SK-N-SH treated with all-trans-retinoic acid at 6 μM for 48 hours (cell line): Measurements from ENCODE around the gene EIF5.

Experiments used
- ATAC-seq: fragments of 200-7000 bp; cut with Tn5 transposase; 3 replicates; pipeline ENCODE4 v1.9.1; 2020; ENCODE audit warnings: mild to moderate bottlenecking, moderate library complexity
- ARNTL ChIP-seq: fragments of 450-650 bp; formaldehyde crosslinking; IDR thresholded peaks from 2 replicates; pipeline ENCODE4 v1.5.0; 2020; ENCODE audit warnings: low read depth, mild to moderate bottlenecking, moderate library complexity, borderline replicate concordance
- BACH2 ChIP-seq: fragments of 250-450 bp; sonication (Bioruptor Pico); IDR thresholded peaks from 2 replicates; pipeline ENCODE4 v1.9.0; 2021; ENCODE audit warnings: mild to moderate bottlenecking, borderline replicate concordance
- CREB5 ChIP-seq: fragments of 250-450 bp; sonication (Bioruptor Pico); IDR thresholded peaks from 2 replicates; pipeline ENCODE4 v1.5.1; 2020; ENCODE audit warnings: low read depth, mild to moderate bottlenecking, moderate library complexity
- CSDC2 ChIP-seq: fragments of 250-450 bp; sonication (Bioruptor Pico); IDR thresholded peaks from 2 replicates; pipeline ENCODE4 v1.5.0; 2020; ENCODE audit warnings: mild to moderate bottlenecking, moderate library complexity
- GLIS3 ChIP-seq: fragments of 250-450 bp; sonication (Bioruptor Pico); IDR thresholded peaks from 2 replicates; pipeline ENCODE4 v1.5.0; 2020; ENCODE audit warnings: mild to moderate bottlenecking, moderate library complexity
- PPARA ChIP-seq: fragments of 250-450 bp; sonication (Bioruptor Pico); IDR thresholded peaks from 2 replicates; pipeline ENCODE4 v1.5.0; 2020; ENCODE audit warnings: mild to moderate bottlenecking, borderline replicate concordance
- RARB ChIP-seq: fragments of 250-450 bp; sonication (Bioruptor Pico); IDR thresholded peaks from 2 replicates; pipeline ENCODE4 v1.8.0; 2021; ENCODE audit warnings: mild to moderate bottlenecking, moderate library complexity
- SNAI2 ChIP-seq: fragments of 250-450 bp; sonication (Bioruptor Pico); IDR thresholded peaks from 2 replicates; pipeline ENCODE4 v1.5.0; 2020; ENCODE audit warnings: mild to moderate bottlenecking, moderate library complexity
- TCF4 ChIP-seq: fragments of 250-450 bp; sonication (Bioruptor Pico); IDR thresholded peaks from 2 replicates; pipeline ENCODE4 v1.8.0; 2021; ENCODE audit warnings: mild to moderate bottlenecking, moderate library complexity, borderline replicate concordance
- TOX ChIP-seq: fragments of 250-450 bp; sonication (Bioruptor Pico); IDR thresholded peaks from 2 replicates; pipeline ENCODE4 v1.8.0; 2021; ENCODE audit warnings: mild to moderate bottlenecking, moderate library complexity, borderline replicate concordance
- ZC3H10 ChIP-seq: fragments of 250-450 bp; sonication (Bioruptor Pico); IDR thresholded peaks from 2 replicates; pipeline ENCODE4 v1.5.1; 2021; ENCODE audit warnings: mild to moderate bottlenecking, moderate library complexity
- ZFP3 ChIP-seq: fragments of 250-450 bp; sonication (Bioruptor Pico); IDR thresholded peaks from 2 replicates; pipeline ENCODE4 v1.5.0; 2020; ENCODE audit warnings: mild to moderate bottlenecking, moderate library complexity
- ZFP30 ChIP-seq: fragments of 450-650 bp; formaldehyde crosslinking; IDR thresholded peaks from 2 replicates; pipeline ENCODE4 v1.5.0; 2022; ENCODE audit warnings: mild to moderate bottlenecking, moderate library complexity
- ZNF565 ChIP-seq: fragments of 450-650 bp; formaldehyde crosslinking; conservative IDR thresholded peaks from 2 replicates; pipeline ENCODE4 v1.5.0; 2020; ENCODE audit warnings: low read depth, mild to moderate bottlenecking, moderate library complexity
- ZNF70 ChIP-seq: fragments of 450-650 bp; formaldehyde crosslinking; IDR thresholded peaks from 2 replicates; pipeline ENCODE4 v1.5.0; 2020; ENCODE audit warnings: mild to moderate bottlenecking, moderate library complexity
- ZNF8 ChIP-seq: fragments of 450-650 bp; formaldehyde crosslinking; IDR thresholded peaks from 2 replicates; pipeline ENCODE4 v1.5.0; 2020; ENCODE audit warnings: mild to moderate bottlenecking, moderate library complexity
- TF ChIP-seq, protein P1 (sequence below): fragments of 250-450 bp; sonication (Bioruptor Pico); IDR thresholded peaks from 2 replicates; pipeline ENCODE4 v1.5.0; 2020; ENCODE audit warnings: mild to moderate bottlenecking, moderate library complexity
- TF ChIP-seq, protein P2 (sequence below): fragments of 250-450 bp; sonication (Bioruptor Pico); IDR thresholded peaks from 2 replicates; pipeline ENCODE4 v1.8.0; 2021; ENCODE audit warnings: low read depth, mild to moderate bottlenecking, moderate library complexity, borderline replicate concordance
- TF ChIP-seq, protein P3 (sequence below): fragments of 250-450 bp; sonication (Bioruptor Pico); IDR thresholded peaks from 2 replicates; pipeline ENCODE4 v1.5.1; 2021; ENCODE audit warnings: mild to moderate bottlenecking, moderate library complexity

EIF5 gene

DNA sequence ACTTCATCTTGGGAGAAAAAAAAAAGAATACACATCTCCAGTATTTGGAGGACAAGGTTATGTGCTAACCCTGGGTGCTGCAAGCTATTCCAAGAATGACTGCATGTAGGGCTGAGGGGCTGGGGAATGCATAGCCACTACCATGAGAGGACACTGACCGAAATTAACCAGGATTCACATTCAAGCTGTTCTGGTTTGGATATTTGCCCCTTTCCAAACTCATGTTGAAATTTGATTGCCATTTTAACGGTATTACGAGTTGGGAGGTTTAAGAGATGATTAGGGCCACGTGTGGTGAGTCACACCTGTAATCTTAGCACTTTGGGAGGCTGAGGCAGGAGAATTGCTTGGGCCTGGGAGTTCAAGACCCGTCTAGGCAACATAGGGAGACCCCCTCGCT lies 32.7 kb downstream of the EIF5 start:
- ATAC-seq: no peak
- no peak for TF ChIP-seq CSDC2 (CRISPR knock-in tag)
- TF ChIP-seq ZFP3 (CRISPR knock-in tag): no peak
- TF ChIP-seq, protein P1, sequence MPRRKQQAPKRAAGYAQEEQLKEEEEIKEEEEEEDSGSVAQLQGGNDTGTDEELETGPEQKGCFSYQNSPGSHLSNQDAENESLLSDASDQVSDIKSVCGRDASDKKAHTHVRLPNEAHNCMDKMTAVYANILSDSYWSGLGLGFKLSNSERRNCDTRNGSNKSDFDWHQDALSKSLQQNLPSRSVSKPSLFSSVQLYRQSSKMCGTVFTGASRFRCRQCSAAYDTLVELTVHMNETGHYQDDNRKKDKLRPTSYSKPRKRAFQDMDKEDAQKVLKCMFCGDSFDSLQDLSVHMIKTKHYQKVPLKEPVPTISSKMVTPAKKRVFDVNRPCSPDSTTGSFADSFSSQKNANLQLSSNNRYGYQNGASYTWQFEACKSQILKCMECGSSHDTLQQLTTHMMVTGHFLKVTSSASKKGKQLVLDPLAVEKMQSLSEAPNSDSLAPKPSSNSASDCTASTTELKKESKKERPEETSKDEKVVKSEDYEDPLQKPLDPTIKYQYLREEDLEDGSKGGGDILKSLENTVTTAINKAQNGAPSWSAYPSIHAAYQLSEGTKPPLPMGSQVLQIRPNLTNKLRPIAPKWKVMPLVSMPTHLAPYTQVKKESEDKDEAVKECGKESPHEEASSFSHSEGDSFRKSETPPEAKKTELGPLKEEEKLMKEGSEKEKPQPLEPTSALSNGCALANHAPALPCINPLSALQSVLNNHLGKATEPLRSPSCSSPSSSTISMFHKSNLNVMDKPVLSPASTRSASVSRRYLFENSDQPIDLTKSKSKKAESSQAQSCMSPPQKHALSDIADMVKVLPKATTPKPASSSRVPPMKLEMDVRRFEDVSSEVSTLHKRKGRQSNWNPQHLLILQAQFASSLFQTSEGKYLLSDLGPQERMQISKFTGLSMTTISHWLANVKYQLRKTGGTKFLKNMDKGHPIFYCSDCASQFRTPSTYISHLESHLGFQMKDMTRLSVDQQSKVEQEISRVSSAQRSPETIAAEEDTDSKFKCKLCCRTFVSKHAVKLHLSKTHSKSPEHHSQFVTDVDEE: no peak
- TF ChIP-seq PPARA (CRISPR knock-in tag): no peak
- TF ChIP-seq BACH2 (CRISPR knock-in tag): no peak
- TF ChIP-seq, protein P2, sequence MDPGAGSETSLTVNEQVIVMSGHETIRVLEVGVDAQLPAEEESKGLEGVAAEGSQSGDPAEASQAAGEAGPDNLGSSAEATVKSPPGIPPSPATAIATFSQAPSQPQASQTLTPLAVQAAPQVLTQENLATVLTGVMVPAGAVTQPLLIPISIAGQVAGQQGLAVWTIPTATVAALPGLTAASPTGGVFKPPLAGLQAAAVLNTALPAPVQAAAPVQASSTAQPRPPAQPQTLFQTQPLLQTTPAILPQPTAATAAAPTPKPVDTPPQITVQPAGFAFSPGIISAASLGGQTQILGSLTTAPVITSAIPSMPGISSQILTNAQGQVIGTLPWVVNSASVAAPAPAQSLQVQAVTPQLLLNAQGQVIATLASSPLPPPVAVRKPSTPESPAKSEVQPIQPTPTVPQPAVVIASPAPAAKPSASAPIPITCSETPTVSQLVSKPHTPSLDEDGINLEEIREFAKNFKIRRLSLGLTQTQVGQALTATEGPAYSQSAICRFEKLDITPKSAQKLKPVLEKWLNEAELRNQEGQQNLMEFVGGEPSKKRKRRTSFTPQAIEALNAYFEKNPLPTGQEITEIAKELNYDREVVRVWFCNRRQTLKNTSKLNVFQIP: no peak
- TF ChIP-seq CREB5 (CRISPR knock-in tag): no peak
- TF ChIP-seq ZFP30 (CRISPR knock-in tag): no peak
- no peak for TF ChIP-seq ZNF70 (CRISPR knock-in tag)
- no peak for TF ChIP-seq TOX (CRISPR knock-in tag)
- no peak for TF ChIP-seq RARB
- TF ChIP-seq ARNTL: no peak

- no peak for ATAC-seq
- TF ChIP-seq PPARA (CRISPR knock-in tag) (no peak), ZNF565 (CRISPR knock-in tag) (no peak), TOX (CRISPR knock-in tag) (no peak), ZC3H10 (CRISPR knock-in tag) (no peak), GLIS3 (CRISPR knock-in tag) (no peak), CREB5 (CRISPR knock-in tag) (no peak), BACH2 (CRISPR knock-in tag) (no peak), TCF4 (CRISPR knock-in tag) (no peak), ARNTL (no peak), ZFP30 (CRISPR knock-in tag) (no peak), CSDC2 (CRISPR knock-in tag) (no peak), ZNF8 (CRISPR knock-in tag) (no peak), ZNF70 (CRISPR knock-in tag) (no peak), SNAI2 (no peak)
- TF ChIP-seq, protein P1: no peak
- TF ChIP-seq, protein P2: no peak
- TF ChIP-seq, protein P3, sequence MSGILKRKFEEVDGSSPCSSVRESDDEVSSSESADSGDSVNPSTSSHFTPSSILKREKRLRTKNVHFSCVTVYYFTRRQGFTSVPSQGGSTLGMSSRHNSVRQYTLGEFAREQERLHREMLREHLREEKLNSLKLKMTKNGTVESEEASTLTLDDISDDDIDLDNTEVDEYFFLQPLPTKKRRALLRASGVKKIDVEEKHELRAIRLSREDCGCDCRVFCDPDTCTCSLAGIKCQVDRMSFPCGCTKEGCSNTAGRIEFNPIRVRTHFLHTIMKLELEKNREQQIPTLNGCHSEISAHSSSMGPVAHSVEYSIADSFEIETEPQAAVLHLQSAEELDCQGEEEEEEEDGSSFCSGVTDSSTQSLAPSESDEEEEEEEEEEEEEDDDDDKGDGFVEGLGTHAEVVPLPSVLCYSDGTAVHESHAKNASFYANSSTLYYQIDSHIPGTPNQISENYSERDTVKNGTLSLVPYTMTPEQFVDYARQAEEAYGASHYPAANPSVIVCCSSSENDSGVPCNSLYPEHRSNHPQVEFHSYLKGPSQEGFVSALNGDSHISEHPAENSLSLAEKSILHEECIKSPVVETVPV (CRISPR knock-in tag): no peak
- TF ChIP-seq, all 23 proteins: peak for 0
These were observed 34.0 kb downstream of the EIF5 start for GRCh38 chr14:103367995-103368394.
